Adrenal gland (tissue), 12 donors: ENCODE measurements around the gene ZSCAN10. TPM values are rescaled to one million over a fixed set of nuclear protein-coding genes. Genes with fewer than 3 reads are reported as not detected.
"Not testable (repeated sequence)": the region's sequence is repeated elsewhere in the genome, so short reads cannot be mapped to it uniquely, and the experiment has no call there.

Experiments used
- DNase-seq, 7 donors: peaks; one replicate each; pipeline ENCODE4 v3.0.0-alpha.2; 2019 to 2020
- H3K27ac ChIP-seq, 5 donors: fragments of 200-600 bp; sonication (generic) in 4 of 5; 1 replicate in 3 of 5; 2 replicates in 2 of 5; pipeline versions ENCODE4 v1.5.1 to v1.8.0; 2016 to 2020; ENCODE audit warnings: mild to moderate bottlenecking in 1 of 5
- H3K27me3 ChIP-seq: fragments of 200-600 bp; 2 replicates; pipeline ENCODE4 v1.8.0; 2021
- H3K36me3 ChIP-seq, 2 donors: fragments of 200-600 bp; replicated peaks in 1 of 2; 1 replicate in 1 of 2; 2 replicates in 1 of 2; pipeline versions ENCODE4 v1.5.1 to v1.8.0; 2018 to 2022
- H3K4me1 ChIP-seq, 2 donors: fragments of 200-600 bp; replicated peaks in 1 of 2; 1 replicate in 1 of 2; 2 replicates in 1 of 2; pipeline versions ENCODE4 v1.5.1 to v1.8.0; 2018 to 2021
- H3K4me3 ChIP-seq, 4 donors: fragments of 200-600 bp; sonication (generic) in 3 of 4; one replicate each; pipeline ENCODE4 v1.5.1; 2016 to 2018
- H3K9me3 ChIP-seq, 3 donors: fragments of 200-600 bp; sonication (generic) in 1 of 3; replicated peaks in 1 of 3; 1 replicate in 2 of 3; 2 replicates in 1 of 3; pipeline versions ENCODE4 v1.5.1 to v1.8.0; 2016 to 2021
- CTCF ChIP-seq, 6 experiments: fragments of 450-650 bp in 4 of 6; fragments of 200-600 bp in 2 of 6; sonication (generic) in 1 of 6; IDR thresholded peaks; 1 replicate in 5 of 6; 2 replicates in 1 of 6; pipeline versions ENCODE4 v1.5.1 to v1.8.0; 2016 to 2021; ENCODE audit warnings: antibody characterized with exemption in 6 of 6, mild to moderate bottlenecking in 2 of 6, moderate library complexity in 1 of 6
- POLR2A ChIP-seq, 2 donors: fragments of 450-650 bp; IDR thresholded peaks; one replicate each; pipeline ENCODE4 v1.6.1; 2017; ENCODE audit warnings: antibody characterized with exemption in 2 of 2, mild to moderate bottlenecking in 2 of 2, moderate library complexity in 1 of 2
- WGBS, 4 donors: extraction: QIAGEN DNeasy Blood & Tissue Kit in 2 of 4; methylation state at CpG; one replicate each; pipeline versions ENCODE4 v1.1.5 to v1.1.7; 2013 to 2017; 5-methylcytosine and 5-hydroxymethylcytosine counted together
- intact Hi-C, 2 donors: fragments of 100-400 bp; cut with DNase I; formaldehyde crosslinking; loops; one replicate each; pipeline versions ENCODE4 v1.14.1 to v1.15.0; 2022 to 2023
- polyA plus RNA-seq, 3 donors: library from polyadenylated mRNA; stranded (reverse); fragments of 200-250 nt in 2 of 3; fragments of 350-450 nt in 1 of 3; fragmentation: Illumina TruSeq in 1 of 3; extraction: RNeasy Lipid Tissue Mini Kit (QIAGEN cat#74804) in 1 of 3; gene quantifications; one replicate each; pipeline ENCODE4 v1.2.3, GENCODE V29; 2013 to 2014
- total RNA-seq, 9 donors: library from RNA; depleted of rRNA in 4 of 9; stranded (reverse); fragments of >200 nt in 4 of 9; fragments of 120-200 nt in 1 of 9; fragmentation: NEBNext Ultra II Directional in 1 of 9; extraction: Animal tissue kit (Norgen Biotek cat#: 25700) in 1 of 9; gene quantifications; one replicate each; pipeline versions ENCODE4 v1.1.0 to v1.2.4, GENCODE V29; 2013 to 2023
- donor health status: healthy with polysubstance abuse.
- donor health status: Bipolar disorder and iron deficiency.
- donor health status: DM: yes; HTN: yes; CAD: no.
- donor health status: DM: no; HTN: no; CAD: no.
- donor health status: DM: no; HTN: no; CAD: no.
- donor health status: DM: yes; HTN: yes; CAD: no.

Gene ZSCAN10
- total and polyA plus RNA-seq, 12 donors: 0.11 to 0.50 (median 0.14) TPM; not detected in 8

- H3K27ac ChIP-seq, H3K4me1 ChIP-seq, H3K4me3 ChIP-seq, H3K36me3 ChIP-seq, H3K27me3 ChIP-seq, H3K9me3 ChIP-seq, DNase-seq: not testable (repeated sequence)
- intact Hi-C loops: loop anchor here in 1 of 2 donors (10.0 kb wide), 1 partner anchor 267 kb away; no protein-coding TSS in a partner anchor
- 60 to 85% (median 71%) methylated on average over 3 to 4 of the region's 4 CpGs for whole genome bisulfite sequencing, 4 donors
These were observed 26.9 kb downstream of the ZSCAN10 start for GRCh38 chr16:3072148-3072547.

- intact Hi-C loops: loop anchor here in 1 of 2 donors (10.0 kb wide), 1 partner anchor 267 kb away; no protein-coding TSS in a partner anchor
- Histone ChIP-seq H3K27ac (no peak overlapping the region), H3K36me3 (no peaks in the 10 kb centered on the region), H3K4me3 (no peak overlapping the region), H3K9me3 (no peaks in the 10 kb centered on the region), H3K4me1 (no peaks in the 10 kb centered on the region), H3K27me3 (no peaks in the 10 kb centered on the region)
- DNase-seq: no peak
- 82 to 92% (median 87%) methylated on average over 7 of the region's 7 CpGs for WGBS, 4 donors
- no peak for TF ChIP-seq POLR2A (IDR thresholded peaks at IDR 0.05)
These were observed 27.4 kb downstream of the ZSCAN10 start for GRCh38 chr16:3071655-3072054.

- Histone ChIP-seq H3K9me3 (no peaks in the 10 kb centered on the region), H3K27ac (no peak overlapping the region)
- TF ChIP-seq POLR2A (IDR thresholded peaks at IDR 0.05) (no peak), CTCF (IDR thresholded peaks at IDR 0.05) (no peak)
These were observed 28.4 kb downstream of the ZSCAN10 start for GRCh38 chr16:3070608-3071111.

GRCh38 chr16:3069146-3069545 lies 29.9 kb downstream of the ZSCAN10 start:
- WGBS, 4 donors: 85 to 90% (median 88%) methylated on average over 8 to 10 of the region's 11 CpGs
- H3K9me3 ChIP-seq, H3K36me3 ChIP-seq, H3K4me3 ChIP-seq, intact Hi-C loops, H3K27ac ChIP-seq, H3K27me3 ChIP-seq, DNase-seq: not testable (repeated sequence)
- H3K4me1 ChIP-seq: peaks cover 0 to 12% of the 10 kb centered on the region in 2 donors

More at GRCh38 chr16:3070608-3071111, 28.4 kb downstream of the ZSCAN10 start:
- H3K27me3 ChIP-seq: no peaks in the 10 kb centered on the region
- H3K36me3 ChIP-seq: no peaks in the 10 kb centered on the region
- peaks cover 0 to 1% of the 10 kb centered on the region in 2 donors for H3K4me1 ChIP-seq
- 80 to 94% (median 91%) methylated on average over 5 to 9 of the region's 9 CpGs for WGBS, 4 donors
- DNase-seq: no peak
- intact Hi-C loops: loop anchor here in 1 of 2 donors (10.0 kb wide), 1 partner anchor 266 kb away; no protein-coding TSS in a partner anchor
- no peak overlapping the region for H3K4me3 ChIP-seq

- intact Hi-C loops: no loop called here
- peaks cover 0 to 12% of the 10 kb centered on the region in 2 donors for H3K4me1 ChIP-seq
- 62 to 72% (median 63%) methylated on average over 2 to 4 of the region's 4 CpGs for WGBS, 4 donors
- no peak for TF ChIP-seq CTCF (IDR thresholded peaks at IDR 0.05)
- no peak for TF ChIP-seq POLR2A (IDR thresholded peaks at IDR 0.05)
- no peaks in the 10 kb centered on the region for H3K36me3 ChIP-seq
- H3K9me3 ChIP-seq: no peaks in the 10 kb centered on the region
- H3K4me3 ChIP-seq: no peak overlapping the region
- no peak for DNase-seq
- no peak overlapping the region for H3K27ac ChIP-seq
- H3K27me3 ChIP-seq: no peaks in the 10 kb centered on the region
These were observed 30.6 kb downstream of the ZSCAN10 start for GRCh38 chr16:3068487-3068886.

GRCh38 chr16:3066440-3066748 lies 32.7 kb downstream of the ZSCAN10 start:
- intact Hi-C loops: no loop called here
- no peak for DNase-seq
- Histone ChIP-seq H3K27me3 (no peaks in the 10 kb centered on the region), H3K4me1 (peaks cover 0 to 12% of the 10 kb centered on the region in 2 donors), H3K4me3 (peak overlapping the region in 1 of 4 donors; percentile 16), H3K27ac (no peak overlapping the region), H3K36me3 (no peaks in the 10 kb centered on the region), H3K9me3 (no peaks in the 10 kb centered on the region)
- 89 to 100% (median 94%) methylated on average over 4 to 7 of the region's 7 CpGs for WGBS, 4 donors
- TF ChIP-seq CTCF (IDR thresholded peaks at IDR 0.05) (no peak), POLR2A (IDR thresholded peaks at IDR 0.05) (no peak)
